Natural killer cell treated with Interleukin-12 subunit alpha and Interleukin-12 subunit beta and Interleukin-15 and Interleukin-18, amount 100 ng/mL, for 72 hours (primary cell): Measurements from ENCODE around the gene NUDT6. TPM values are rescaled to one million over a fixed set of nuclear protein-coding genes. Genes with fewer than 3 reads are reported as not detected.
"Not testable (repeated sequence)": the region's sequence is repeated elsewhere in the genome, so short reads cannot be mapped to it uniquely, and the experiment has no call there.

Experiments used
- ATAC-seq, 2 donors: fragments of 150-1000 bp; cut with Tn5 transposase in 1 of 2; sonication (Bioruptor Pico), chemical (Tn5 transposase) in 1 of 2; 2 replicates each; pipeline ENCODE4 v1.10.0; 2021
- DNase-seq: peaks from one replicate; pipeline ENCODE4 v3.0.0; 2022; ENCODE audit warnings: low spot score
- H3K27ac Mint-ChIP-seq, 2 donors: 1 replicate in 1 of 2; 2 replicates in 1 of 2; pipeline ENCODE4 v1.8.0; 2022; ENCODE audit warnings: mixed read lengths in 2 of 2, mild to moderate bottlenecking in 1 of 2, moderate library complexity in 1 of 2
- H3K27me3 Mint-ChIP-seq, 2 donors: 1 replicate in 1 of 2; 2 replicates in 1 of 2; pipeline ENCODE4 v1.8.0; 2022; ENCODE audit warnings: mixed read lengths in 2 of 2
- H3K36me3 Mint-ChIP-seq: one replicate; pipeline ENCODE4 v1.8.0; 2022; ENCODE audit warnings: mixed read lengths
- H3K4me1 Mint-ChIP-seq, 2 donors: 1 replicate in 1 of 2; 2 replicates in 1 of 2; pipeline ENCODE4 v1.8.0; 2022; ENCODE audit warnings: low read depth in 2 of 2, mixed read lengths in 2 of 2, mild to moderate bottlenecking in 1 of 2
- H3K4me3 Mint-ChIP-seq: one replicate; pipeline ENCODE4 v1.8.0; 2022; ENCODE audit warnings: mixed read lengths
- H3K9me3 Mint-ChIP-seq: 2 replicates; pipeline ENCODE4 v1.8.0; 2022; ENCODE audit warnings: mixed read lengths
- total RNA-seq, 2 donors: library from RNA; stranded (reverse); gene quantifications; one replicate each; pipeline ENCODE4 v1.2.3, GENCODE V29; 2022

NUDT6 gene
- total RNA-seq = 1 to 10 TPM; 5.0 to 9.0 TPM

GRCh38 chr4:122921971-122922876, at the start of gene NUDT6:
Gene NUDT6, minus strand, starts transcription at chr4:122922597. Its CDS starts 25 bp downstream, at chr4:122922572.
- Mint-ChIP-seq H3K27me3 (no peaks in the 10 kb centered on the region), H3K4me3 (no peak within 1 kb of the TSS), H3K9me3 (no peaks in the 10 kb centered on the region), H3K4me1 (peaks cover 6% of the 10 kb centered on the region in 2 donors), H3K36me3 (no peaks in the 10 kb centered on the region), H3K27ac (peak within 1 kb of the TSS in 1 of 2 donors; percentile 23)
- ATAC-seq (peak; percentile 74 to 81), DNase-seq (peak; percentile 69)

DNA sequence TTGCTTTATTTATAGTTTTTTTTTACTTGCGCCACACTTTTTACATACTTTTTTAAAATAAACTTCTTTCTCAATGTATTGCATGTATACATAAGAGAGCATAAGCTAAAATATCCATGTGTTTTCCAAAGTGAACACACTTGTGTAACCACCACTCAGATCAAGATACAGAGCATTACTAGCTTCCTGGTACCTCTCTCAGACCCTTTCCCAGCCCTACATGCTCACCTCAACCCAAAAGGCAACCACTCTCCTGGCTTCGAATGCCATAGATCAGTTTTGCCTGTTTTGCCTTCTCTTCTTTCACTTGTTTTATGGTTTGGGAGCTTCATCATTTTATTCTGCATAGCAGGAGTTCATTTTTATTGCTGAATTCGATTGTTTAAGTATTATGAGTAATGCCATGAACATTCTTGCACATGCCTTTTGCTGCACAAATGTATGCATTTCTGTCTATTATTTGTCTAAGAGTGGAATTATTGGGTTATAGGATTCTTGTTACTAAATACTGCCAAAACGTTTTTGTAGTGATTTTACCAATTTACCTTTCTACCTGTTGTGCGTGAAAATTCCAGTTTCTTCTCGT, 45.9 kb upstream of the NUDT6 start:
- no peak for DNase-seq
- H3K4me3 Mint-ChIP-seq = no peak overlapping the region
- H3K9me3 Mint-ChIP-seq = no peaks in the 10 kb centered on the region
- ATAC-seq = no peak
- H3K36me3 Mint-ChIP-seq = peaks cover 3% of the 10 kb centered on the region
- H3K4me1 Mint-ChIP-seq = peaks cover 4 to 6% of the 10 kb centered on the region in 2 donors
- H3K27ac Mint-ChIP-seq = no peak overlapping the region
- no peaks in the 10 kb centered on the region for H3K27me3 Mint-ChIP-seq

DNA sequence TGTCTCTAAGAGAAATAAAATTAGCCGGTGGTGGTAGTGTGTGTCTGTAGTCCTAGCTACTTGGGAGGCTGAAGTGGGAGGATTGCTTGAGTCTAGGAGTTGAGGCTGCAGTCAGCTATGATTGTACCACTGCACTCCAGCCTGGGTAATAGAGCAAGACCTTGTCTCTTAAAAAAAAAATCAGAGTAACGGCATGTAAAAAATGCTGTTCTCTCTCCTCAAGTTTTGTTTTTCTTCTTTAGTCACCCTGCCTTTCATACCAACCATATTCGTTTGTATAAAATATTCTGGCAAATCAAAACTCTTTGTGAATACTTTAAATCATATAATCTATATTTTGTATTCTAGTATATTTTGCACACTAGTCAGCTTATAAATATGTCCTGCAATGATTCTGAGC, 44.8 kb upstream of the NUDT6 start:
- ATAC-seq = no peak
- Mint-ChIP-seq H3K9me3 (no peaks in the 10 kb centered on the region), H3K4me1 (peaks cover 12 to 14% of the 10 kb centered on the region in 2 donors), H3K27me3 (no peaks in the 10 kb centered on the region), H3K36me3 (peaks cover 9% of the 10 kb centered on the region), H3K4me3 (no peak overlapping the region), H3K27ac (no peak overlapping the region)
- no peak for DNase-seq

- Mint-ChIP-seq H3K9me3 (no peaks in the 10 kb centered on the region), H3K36me3 (peaks cover 9% of the 10 kb centered on the region), H3K27me3 (no peaks in the 10 kb centered on the region), H3K27ac (no peak overlapping the region), H3K4me3 (no peak overlapping the region), H3K4me1 (peaks cover 12 to 14% of the 10 kb centered on the region in 2 donors)
- DNase-seq = no peak
- ATAC-seq = no peak
Measured at GRCh38 chr4:122966201-122966600, 43.8 kb upstream of the NUDT6 start.

DNA sequence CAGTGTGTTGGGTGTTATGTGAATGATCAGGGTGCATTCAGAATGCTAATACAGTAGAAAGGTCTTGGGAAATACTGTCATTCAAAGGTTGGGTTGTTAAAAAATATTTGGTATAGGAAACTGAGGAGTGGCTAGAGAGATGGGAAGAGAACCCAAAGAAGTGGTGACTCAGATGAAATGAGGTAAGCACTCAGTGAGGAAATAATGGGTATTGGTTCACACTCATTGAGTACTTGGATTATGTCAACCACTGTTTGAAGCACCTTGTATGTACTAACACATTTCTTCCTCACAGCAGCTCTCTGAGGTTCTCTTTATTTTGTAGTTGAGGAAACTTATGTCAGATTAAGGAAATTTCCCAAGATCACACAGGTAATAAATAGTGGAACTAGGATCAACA, 40.8 kb upstream of the NUDT6 start:
- Mint-ChIP-seq H3K4me3 (no peak overlapping the region), H3K9me3 (no peaks in the 10 kb centered on the region), H3K36me3 (peaks cover 9% of the 10 kb centered on the region), H3K27ac (peak overlapping the region in 1 of 2 donors; percentile 24), H3K27me3 (no peaks in the 10 kb centered on the region), H3K4me1 (peaks cover 10 to 12% of the 10 kb centered on the region in 2 donors)
- ATAC-seq (peak; percentile 62 to 91), DNase-seq (no peak)

- peaks cover 9% of the 10 kb centered on the region for H3K36me3 Mint-ChIP-seq
- H3K9me3 Mint-ChIP-seq = no peaks in the 10 kb centered on the region
- no peak overlapping the region for H3K27ac Mint-ChIP-seq
- DNase-seq (no peak), ATAC-seq (no peak)
- H3K27me3 Mint-ChIP-seq = no peaks in the 10 kb centered on the region
- H3K4me1 Mint-ChIP-seq = peaks cover 10 to 12% of the 10 kb centered on the region in 2 donors
- no peak overlapping the region for H3K4me3 Mint-ChIP-seq
Measured at GRCh38 chr4:122960611-122961000, 38.2 kb upstream of the NUDT6 start.

DNA sequence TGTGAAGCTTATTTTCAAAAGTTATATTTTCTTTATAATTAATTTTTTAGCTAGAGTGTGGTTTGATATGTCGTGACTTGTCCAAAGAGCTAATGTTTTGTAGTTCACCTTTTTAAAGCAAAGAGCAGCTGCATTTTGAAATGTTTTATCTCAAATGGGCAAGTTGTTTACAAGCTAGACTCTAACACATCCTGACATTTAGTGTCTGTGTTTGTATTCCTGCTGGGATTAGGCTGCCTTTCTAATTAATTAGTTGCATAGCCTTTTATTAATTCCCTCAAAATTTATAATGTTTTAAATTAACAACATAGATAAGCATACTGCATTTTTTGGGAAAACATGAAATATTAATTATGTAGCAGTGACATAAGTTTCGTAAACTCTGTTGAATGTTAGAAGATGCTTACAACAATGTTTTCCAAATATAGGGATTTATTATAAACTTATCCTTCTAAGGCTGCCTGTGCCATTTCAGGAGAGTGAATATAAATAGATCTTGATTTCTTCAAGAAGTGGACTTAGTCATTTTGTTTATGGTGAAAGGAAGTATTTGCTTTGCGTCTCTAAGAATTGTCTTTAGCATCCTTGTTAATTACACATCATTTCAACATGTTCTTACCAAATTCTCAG, 37.7 kb upstream of the NUDT6 start:
- no peak for ATAC-seq
- H3K36me3 Mint-ChIP-seq = peaks cover 9% of the 10 kb centered on the region
- no peak for DNase-seq
- H3K4me3 Mint-ChIP-seq = no peak overlapping the region
- H3K4me1 Mint-ChIP-seq = peaks cover 10 to 12% of the 10 kb centered on the region in 2 donors
- H3K27me3 Mint-ChIP-seq = no peaks in the 10 kb centered on the region
- H3K9me3 Mint-ChIP-seq = no peaks in the 10 kb centered on the region
- H3K27ac Mint-ChIP-seq = no peak overlapping the region

DNA sequence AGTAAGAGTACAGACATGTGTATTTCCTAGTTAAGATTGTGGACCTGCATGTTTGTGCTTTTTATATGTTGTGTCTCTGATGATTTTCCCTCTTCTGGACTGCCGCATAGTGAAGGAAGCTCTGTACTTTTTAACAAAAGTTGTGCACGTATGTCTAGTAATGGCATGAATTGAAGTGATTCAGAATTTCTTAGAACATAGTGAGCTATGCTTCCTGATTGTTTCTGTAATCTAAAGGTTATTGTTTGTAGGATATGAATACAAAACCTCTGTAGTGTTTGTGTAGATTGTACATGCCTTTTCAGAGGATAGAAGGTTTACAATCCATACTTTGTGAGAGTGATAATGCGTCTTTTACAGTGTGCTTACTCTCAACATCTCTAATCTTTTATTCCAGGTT, 37.0 kb upstream of the NUDT6 start:
- DNase-seq (no peak), ATAC-seq (no peak)
- no peaks in the 10 kb centered on the region for H3K27me3 Mint-ChIP-seq
- H3K36me3 Mint-ChIP-seq = peaks cover 9% of the 10 kb centered on the region
- H3K4me1 Mint-ChIP-seq = peaks cover 10 to 12% of the 10 kb centered on the region in 2 donors
- H3K27ac Mint-ChIP-seq = no peak overlapping the region
- no peak overlapping the region for H3K4me3 Mint-ChIP-seq
- H3K9me3 Mint-ChIP-seq = no peaks in the 10 kb centered on the region

GRCh38 chr4:122958505-122958904, 36.1 kb upstream of the NUDT6 start:
- ATAC-seq = no peak
- no peaks in the 10 kb centered on the region for H3K27me3 Mint-ChIP-seq
- H3K9me3 Mint-ChIP-seq = no peaks in the 10 kb centered on the region
- no peak for DNase-seq
- no peak overlapping the region for H3K4me3 Mint-ChIP-seq
- H3K27ac Mint-ChIP-seq = no peak overlapping the region
- H3K36me3 Mint-ChIP-seq = peaks cover 7% of the 10 kb centered on the region
- peaks cover 10 to 11% of the 10 kb centered on the region in 2 donors for H3K4me1 Mint-ChIP-seq

GRCh38 chr4:122953924-122954323, 31.5 kb upstream of the NUDT6 start:
- no peaks in the 10 kb centered on the region for H3K27me3 Mint-ChIP-seq
- H3K27ac Mint-ChIP-seq = no peak overlapping the region
- H3K9me3 Mint-ChIP-seq = no peaks in the 10 kb centered on the region
- H3K36me3 Mint-ChIP-seq = peaks cover 13% of the 10 kb centered on the region
- DNase-seq (no peak), ATAC-seq (no peak)
- no peaks in the 10 kb centered on the region for H3K4me1 Mint-ChIP-seq
- H3K4me3 Mint-ChIP-seq = no peak overlapping the region

DNA sequence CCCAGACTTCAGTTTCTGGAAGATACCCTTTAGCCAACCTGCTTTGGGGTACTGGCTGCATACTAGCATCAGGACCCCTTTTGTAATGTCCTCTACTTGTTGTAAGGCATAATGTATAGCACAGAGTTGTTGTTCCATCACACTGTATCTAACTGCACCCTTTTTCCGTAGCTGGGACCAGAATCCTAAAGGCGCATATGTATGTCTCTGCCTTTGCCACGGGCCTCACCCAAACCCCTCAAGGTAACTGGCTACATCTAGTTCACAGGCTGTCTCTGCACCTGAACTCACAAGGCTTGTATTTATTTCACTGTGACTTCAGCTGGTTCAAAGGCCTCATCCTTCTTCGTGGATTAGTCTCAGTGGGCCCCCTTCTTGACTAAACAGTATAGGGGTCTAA, 29.6 kb upstream of the NUDT6 start:
- no peaks in the 10 kb centered on the region for H3K27me3 Mint-ChIP-seq
- H3K36me3 Mint-ChIP-seq = peaks cover 13% of the 10 kb centered on the region
- H3K9me3 Mint-ChIP-seq = no peaks in the 10 kb centered on the region
- no peak overlapping the region for H3K27ac Mint-ChIP-seq
- H3K4me1 Mint-ChIP-seq = no peaks in the 10 kb centered on the region
- DNase-seq (no peak), ATAC-seq (no peak)
- H3K4me3 Mint-ChIP-seq = no peak overlapping the region

- DNase-seq (no peak), ATAC-seq (no peak)
- Mint-ChIP-seq H3K27ac (no peak overlapping the region), H3K36me3 (peaks cover 28% of the 10 kb centered on the region), H3K4me3 (no peak overlapping the region), H3K4me1 (no peaks in the 10 kb centered on the region), H3K27me3 (no peaks in the 10 kb centered on the region), H3K9me3 (no peaks in the 10 kb centered on the region)
Measured at GRCh38 chr4:122948671-122949070, 26.3 kb upstream of the NUDT6 start.

- no peak for ATAC-seq
- no peak overlapping the region for H3K27ac Mint-ChIP-seq
- no peak overlapping the region for H3K4me3 Mint-ChIP-seq
Measured at GRCh38 chr4:122946142-122946541, 23.7 kb upstream of the NUDT6 start.

DNA sequence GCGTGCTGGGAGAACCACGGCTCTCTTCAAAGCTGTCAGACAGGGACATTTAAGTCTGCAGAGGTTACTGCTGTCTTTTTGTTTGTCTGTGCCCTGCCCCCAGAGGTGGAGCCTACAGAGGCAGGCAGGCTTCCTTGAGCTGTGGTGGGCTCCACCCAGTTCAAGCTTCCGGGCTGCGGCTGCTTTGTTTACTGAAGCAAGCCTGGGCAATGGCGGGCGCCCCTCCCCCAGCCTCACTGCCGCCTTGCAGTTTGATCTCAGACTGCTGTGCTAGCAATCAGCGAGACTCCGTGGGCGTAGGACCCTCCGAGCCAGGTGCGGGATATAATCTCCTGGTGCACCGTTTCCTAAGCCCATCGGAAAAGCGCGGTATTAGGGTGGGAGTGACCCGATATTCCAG, 22.7 kb upstream of the NUDT6 start:
- Mint-ChIP-seq H3K36me3 (peaks cover 34% of the 10 kb centered on the region), H3K27ac (peak overlapping the region in 1 of 2 donors; percentile 28)
- H3K4me1 Mint-ChIP-seq, H3K9me3 Mint-ChIP-seq, H3K27me3 Mint-ChIP-seq, H3K4me3 Mint-ChIP-seq, ATAC-seq, DNase-seq: not testable (repeated sequence)

More at GRCh38 chr4:122946142-122946541, 23.7 kb upstream of the NUDT6 start:
- Mint-ChIP-seq H3K27me3 (no peaks in the 10 kb centered on the region), H3K4me1 (no peaks in the 10 kb centered on the region), H3K36me3 (peaks cover 40% of the 10 kb centered on the region), H3K9me3 (no peaks in the 10 kb centered on the region)
- no peak for DNase-seq
